Loucy (cell line): ENCODE data around the gene INTS1.

Experiments used
- H2AFZ ChIP-seq: fragments of 200-600 bp; sonication (generic); 2 replicates; pipeline ENCODE4 v1.6.0; 2016; ENCODE audit warnings: antibody characterized with exemption, mild to moderate bottlenecking, low read length, moderate library complexity
- H3F3A ChIP-seq: fragments of 200-600 bp; 2 replicates; pipeline ENCODE4 v1.6.0; 2016; ENCODE audit warnings: antibody characterized with exemption, low read depth, mild to moderate bottlenecking
- H3K27me3 ChIP-seq: fragments of 200-600 bp; sonication (generic); 2 replicates; pipeline ENCODE4 v1.6.1; 2014; ENCODE audit warnings: low read length, mild to moderate bottlenecking; ENCODE audit not compliant: insufficient read depth, poor library complexity, severe bottlenecking
- H3K36me3 ChIP-seq: fragments of 200-600 bp; sonication (generic); 2 replicates; pipeline ENCODE4 v1.6.1; 2016; ENCODE audit warnings: low read length; ENCODE audit not compliant: insufficient read depth
- H3K4me1 ChIP-seq: fragments of 200-600 bp; sonication (generic); 2 replicates; pipeline ENCODE4 v1.5.1; 2014; ENCODE audit warnings: low read length, mild to moderate bottlenecking; ENCODE audit not compliant: insufficient read depth, poor library complexity, severe bottlenecking
- H3K4me2 ChIP-seq: fragments of 200-600 bp; sonication (generic); 2 replicates; pipeline ENCODE4 v1.6.0; 2014; ENCODE audit warnings: antibody characterized with exemption, low read length, low read depth, mild to moderate bottlenecking; ENCODE audit not compliant: poor library complexity, severe bottlenecking
- H3K4me3 ChIP-seq: fragments of 200-600 bp; sonication (generic); 2 replicates; pipeline ENCODE4 v1.5.1; 2014; ENCODE audit warnings: low read length, mild to moderate bottlenecking, mixed read lengths; ENCODE audit not compliant: poor library complexity, severe bottlenecking
- H3K79me2 ChIP-seq: fragments of 200-600 bp; sonication (generic); 2 replicates; pipeline ENCODE4 v1.6.1; 2014; ENCODE audit warnings: low read length; ENCODE audit not compliant: insufficient read depth
- H3K9ac ChIP-seq: fragments of 200-600 bp; sonication (generic); 2 replicates; pipeline ENCODE4 v1.6.0; 2014; ENCODE audit warnings: mild to moderate bottlenecking, low read depth, low read length, moderate library complexity; ENCODE audit not compliant: poor library complexity, severe bottlenecking
- H3K9me2 ChIP-seq: fragments of 200-600 bp; sonication (generic); replicated peaks from 2 replicates; pipeline ENCODE4 v1.6.1; 2016; ENCODE audit warnings: low read depth, low read length, mixed read lengths
- H3K9me3 ChIP-seq: fragments of 200-600 bp; sonication (generic); 2 replicates; pipeline ENCODE4 v1.6.1; 2014; ENCODE audit warnings: mild to moderate bottlenecking, antibody characterized with exemption, low read length, low read depth; ENCODE audit not compliant: insufficient read depth
- H4K20me1 ChIP-seq: fragments of 200-600 bp; sonication (generic); 2 replicates; pipeline ENCODE4 v1.6.0; 2014; ENCODE audit warnings: antibody characterized with exemption, low read length, mild to moderate bottlenecking; ENCODE audit not compliant: insufficient read depth, poor library complexity, severe bottlenecking
- EZH2phosphoT487 ChIP-seq: fragments of 200-600 bp; IDR thresholded peaks from 2 replicates; pipeline ENCODE4 v1.6.1; 2018; ENCODE audit warnings: antibody characterized with exemption, mild to moderate bottlenecking, moderate library complexity, borderline replicate concordance
- TF ChIP-seq, protein P1 (sequence below): fragments of 200-600 bp; sonication (generic); conservative IDR thresholded peaks from 2 replicates; pipeline ENCODE4 v1.5.1; 2014; ENCODE audit warnings: mild to moderate bottlenecking, antibody characterized with exemption, low read length

INTS1 gene

DNA sequence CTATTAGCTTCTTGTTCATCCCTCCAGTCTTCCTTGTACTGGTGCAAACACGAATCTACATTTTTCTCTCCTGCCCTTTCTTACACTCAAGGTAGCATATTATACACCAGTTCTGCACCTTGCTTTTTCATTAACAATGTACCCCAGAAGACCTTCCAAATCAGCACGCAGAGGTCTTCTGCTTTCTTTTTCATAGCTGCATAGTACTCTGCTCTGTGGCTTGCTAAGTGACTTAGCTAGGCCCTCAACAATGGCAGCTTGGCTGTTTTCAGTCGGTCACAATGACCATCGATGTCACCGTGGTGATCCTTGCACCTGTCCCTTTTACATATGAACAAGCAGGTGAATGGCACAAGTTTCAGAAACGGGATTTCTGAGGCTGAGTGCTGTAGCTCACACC lies 21.2 kb upstream of the INTS1 start:
- no peaks in the 10 kb centered on the region for H4K20me1 ChIP-seq
- peaks cover 7% of the 10 kb centered on the region for H3K79me2 ChIP-seq
- H2AFZ ChIP-seq: no peak overlapping the region
- H3K4me1 ChIP-seq: peaks cover 24% of the 10 kb centered on the region
- no peak overlapping the region for H3K9ac ChIP-seq
- H3K36me3 ChIP-seq: no peaks in the 10 kb centered on the region
- H3K9me3 ChIP-seq: no peaks in the 10 kb centered on the region
- TF ChIP-seq, protein P1, sequence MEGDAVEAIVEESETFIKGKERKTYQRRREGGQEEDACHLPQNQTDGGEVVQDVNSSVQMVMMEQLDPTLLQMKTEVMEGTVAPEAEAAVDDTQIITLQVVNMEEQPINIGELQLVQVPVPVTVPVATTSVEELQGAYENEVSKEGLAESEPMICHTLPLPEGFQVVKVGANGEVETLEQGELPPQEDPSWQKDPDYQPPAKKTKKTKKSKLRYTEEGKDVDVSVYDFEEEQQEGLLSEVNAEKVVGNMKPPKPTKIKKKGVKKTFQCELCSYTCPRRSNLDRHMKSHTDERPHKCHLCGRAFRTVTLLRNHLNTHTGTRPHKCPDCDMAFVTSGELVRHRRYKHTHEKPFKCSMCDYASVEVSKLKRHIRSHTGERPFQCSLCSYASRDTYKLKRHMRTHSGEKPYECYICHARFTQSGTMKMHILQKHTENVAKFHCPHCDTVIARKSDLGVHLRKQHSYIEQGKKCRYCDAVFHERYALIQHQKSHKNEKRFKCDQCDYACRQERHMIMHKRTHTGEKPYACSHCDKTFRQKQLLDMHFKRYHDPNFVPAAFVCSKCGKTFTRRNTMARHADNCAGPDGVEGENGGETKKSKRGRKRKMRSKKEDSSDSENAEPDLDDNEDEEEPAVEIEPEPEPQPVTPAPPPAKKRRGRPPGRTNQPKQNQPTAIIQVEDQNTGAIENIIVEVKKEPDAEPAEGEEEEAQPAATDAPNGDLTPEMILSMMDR: no peak
- TF ChIP-seq EZH2phosphoT487: no peak
- no peak overlapping the region for H3K4me3 ChIP-seq
- no peaks in the 10 kb centered on the region for H3K9me2 ChIP-seq
- no peak overlapping the region for H3K4me2 ChIP-seq
- no peaks in the 10 kb centered on the region for H3F3A ChIP-seq
- no peaks in the 10 kb centered on the region for H3K27me3 ChIP-seq

DNA sequence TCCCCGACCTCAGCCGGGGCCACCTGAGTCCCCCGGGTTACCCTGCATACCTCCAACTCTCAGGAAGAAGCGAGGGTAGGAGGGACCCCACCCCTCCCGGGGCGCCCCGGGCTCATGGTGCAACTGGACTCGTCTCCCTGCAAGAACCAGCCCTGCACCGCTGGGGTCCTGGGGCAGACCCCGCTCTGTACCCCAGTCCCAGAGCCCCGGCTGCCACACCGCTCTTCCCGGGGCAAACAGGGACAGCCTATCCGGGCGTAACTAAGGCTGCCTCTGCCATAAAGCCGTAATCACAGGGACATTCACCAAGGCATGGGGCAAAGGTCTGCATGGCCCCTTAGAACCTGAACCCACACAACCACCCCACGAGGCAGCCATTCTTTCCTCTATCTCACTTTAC lies 19.7 kb upstream of the INTS1 start:
- Histone ChIP-seq H3K4me1 (peaks cover 14% of the 10 kb centered on the region), H3K4me2 (no peak overlapping the region), H3K79me2 (no peaks in the 10 kb centered on the region), H3K27me3 (no peaks in the 10 kb centered on the region), H3K9me2 (no peaks in the 10 kb centered on the region), H3K9ac (no peak overlapping the region), H3K36me3 (no peaks in the 10 kb centered on the region), H4K20me1 (no peaks in the 10 kb centered on the region), H3K9me3 (no peaks in the 10 kb centered on the region), H2AFZ (no peak overlapping the region), H3F3A (no peaks in the 10 kb centered on the region), H3K4me3 (no peak overlapping the region)
- TF ChIP-seq, protein P1: no peak
- TF ChIP-seq EZH2phosphoT487: no peak

DNA sequence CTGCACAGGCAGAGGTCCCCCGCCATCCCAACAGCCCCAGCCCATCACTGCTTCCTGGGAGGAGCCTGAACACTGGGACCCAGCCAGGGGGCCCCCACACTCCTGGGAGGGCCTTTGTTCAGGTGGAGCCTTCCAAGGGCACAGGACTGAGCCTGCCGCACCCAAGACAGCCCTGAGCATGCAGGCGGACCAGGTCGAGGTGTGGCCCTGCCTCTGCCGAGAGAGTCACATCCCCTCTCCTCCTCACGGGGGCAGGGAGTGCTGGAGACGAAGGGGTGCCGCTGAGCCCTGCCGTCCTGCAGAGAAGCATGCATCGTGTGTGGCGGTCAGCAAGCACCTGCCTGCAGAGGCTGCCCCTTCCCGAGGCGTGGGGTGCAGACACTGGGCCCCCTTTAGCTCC lies 19.0 kb upstream of the INTS1 start:
- Histone ChIP-seq H3F3A (no peaks in the 10 kb centered on the region), H3K9ac (no peak overlapping the region), H3K9me2 (no peaks in the 10 kb centered on the region), H3K27me3 (no peaks in the 10 kb centered on the region), H3K9me3 (no peaks in the 10 kb centered on the region), H3K4me3 (no peak overlapping the region), H4K20me1 (no peaks in the 10 kb centered on the region), H3K4me2 (no peak overlapping the region), H3K36me3 (no peaks in the 10 kb centered on the region), H2AFZ (no peak overlapping the region), H3K79me2 (no peaks in the 10 kb centered on the region), H3K4me1 (peaks cover 14% of the 10 kb centered on the region)
- TF ChIP-seq, protein P1: no peak
- TF ChIP-seq EZH2phosphoT487: no peak
